Activated CD4-positive, alpha-beta T cell treated with anti-CD3 and anti-CD28 coated beads, Interleukin-2, amount 50 U/mL, for 48 hours (primary cell): ENCODE data around the gene FEM1B.

ENCODE experiments used
- DNase-seq, 2 experiments: peaks; one replicate each; pipeline ENCODE4 v3.0.0-alpha.2; 2020

FEM1B gene

DNA sequence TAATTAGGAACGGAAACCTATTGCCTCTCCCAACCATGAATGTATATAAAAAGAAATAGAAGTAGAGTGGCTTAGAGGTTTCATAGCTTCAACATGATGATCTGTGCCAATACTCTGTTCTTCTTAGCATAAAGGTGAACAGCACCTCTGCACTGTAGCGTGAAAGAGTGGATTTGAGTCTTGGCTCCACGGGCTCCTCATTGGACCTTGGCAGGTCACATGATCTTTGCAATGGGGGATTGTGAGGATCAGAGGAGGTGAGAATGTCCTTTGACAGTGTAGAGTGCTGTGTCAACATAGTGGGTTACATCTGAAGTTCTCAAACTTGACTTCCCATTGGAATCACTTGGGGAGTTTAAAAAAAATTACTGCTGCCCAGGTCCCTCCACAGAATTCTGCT lies 51.4 kb downstream of the FEM1B start:
- DNase-seq, result no peak

DNA sequence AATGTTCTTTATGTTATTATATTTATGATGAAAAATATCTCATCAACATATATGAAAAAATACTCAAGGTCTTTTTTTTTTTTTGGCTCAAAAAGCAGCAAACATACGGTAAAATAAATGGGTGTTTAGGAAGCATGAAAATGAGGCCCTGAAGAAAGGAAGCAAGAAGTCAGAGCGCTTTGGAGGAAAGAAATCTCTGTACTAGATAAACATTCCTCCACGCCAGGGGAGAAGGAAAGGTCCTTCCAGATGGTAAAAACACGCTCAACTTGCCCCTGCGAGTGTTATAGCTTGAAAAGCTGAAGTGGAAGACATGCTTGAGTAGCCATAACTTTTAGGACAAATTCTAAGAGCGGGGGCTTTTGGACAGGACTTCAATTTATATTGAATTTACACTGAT lies 52.9 kb downstream of the FEM1B start:
- DNase-seq, result no peak

GRCh38 chr15:68330901-68331300 lies 53.4 kb downstream of the FEM1B start:
- DNase-seq, result no peak

- DNase-seq, result no peak
These were observed 54.7 kb downstream of the FEM1B start for GRCh38 chr15:68332266-68332665.

GRCh38 chr15:68333775-68334470 lies 56.4 kb downstream of the FEM1B start:
- DNase-seq, result no peak

- no peak for DNase-seq
These were observed 57.1 kb downstream of the FEM1B start for GRCh38 chr15:68334661-68335124.

DNA sequence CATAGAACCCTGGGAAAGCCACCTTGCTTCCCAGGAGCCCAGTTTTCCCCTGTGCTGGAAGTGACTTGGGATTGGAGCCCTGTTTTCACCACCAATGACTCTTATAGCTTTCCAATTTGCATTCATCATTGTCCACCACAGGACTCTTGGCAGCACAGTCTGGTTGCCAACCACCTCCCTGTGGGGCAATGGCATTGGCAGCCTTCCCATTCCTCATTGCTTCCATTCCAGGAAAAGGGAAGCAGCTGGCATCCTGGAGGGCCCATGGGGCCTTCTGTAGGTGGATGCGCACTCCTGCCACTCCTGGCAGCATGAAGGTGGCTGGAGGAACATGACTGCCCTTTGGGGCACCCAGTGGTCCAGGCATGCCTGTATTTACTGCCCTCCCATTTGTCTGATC lies 57.7 kb downstream of the FEM1B start:
- DNase-seq, result no peak

DNA sequence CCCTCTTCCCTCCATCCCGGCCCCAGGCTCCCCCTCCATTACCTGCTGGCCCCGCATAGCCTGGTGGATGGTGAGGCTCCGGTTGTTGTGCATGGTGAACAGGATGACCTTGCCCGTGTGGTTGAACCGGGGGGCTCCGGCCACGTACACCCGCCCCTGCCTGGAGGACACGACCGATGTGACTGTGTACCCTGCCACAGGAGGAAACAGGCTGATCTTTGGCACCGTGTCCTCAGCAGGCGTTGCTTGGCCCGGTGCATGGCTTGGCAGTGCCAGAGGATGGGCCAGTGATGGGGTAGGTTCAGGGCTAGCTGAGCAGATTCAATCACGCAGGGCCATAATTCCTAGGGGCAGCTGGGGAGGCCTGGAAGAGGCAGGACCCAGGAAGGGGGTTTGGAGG lies 58.1 kb downstream of the FEM1B start:
- no peak for DNase-seq

GRCh38 chr15:68336516-68336915 lies 59.0 kb downstream of the FEM1B start:
- DNase-seq, result no peak

GRCh38 chr15:68337826-68338225 lies 60.3 kb downstream of the FEM1B start:
- DNase-seq, result no peak

GRCh38 chr15:68339481-68339880 lies 61.9 kb downstream of the FEM1B start:
- no peak for DNase-seq

GRCh38 chr15:68340726-68341671 lies 63.5 kb downstream of the FEM1B start:
- no peak for DNase-seq

GRCh38 chr15:68341760-68342725 lies 64.5 kb downstream of the FEM1B start:
- no peak for DNase-seq

DNA sequence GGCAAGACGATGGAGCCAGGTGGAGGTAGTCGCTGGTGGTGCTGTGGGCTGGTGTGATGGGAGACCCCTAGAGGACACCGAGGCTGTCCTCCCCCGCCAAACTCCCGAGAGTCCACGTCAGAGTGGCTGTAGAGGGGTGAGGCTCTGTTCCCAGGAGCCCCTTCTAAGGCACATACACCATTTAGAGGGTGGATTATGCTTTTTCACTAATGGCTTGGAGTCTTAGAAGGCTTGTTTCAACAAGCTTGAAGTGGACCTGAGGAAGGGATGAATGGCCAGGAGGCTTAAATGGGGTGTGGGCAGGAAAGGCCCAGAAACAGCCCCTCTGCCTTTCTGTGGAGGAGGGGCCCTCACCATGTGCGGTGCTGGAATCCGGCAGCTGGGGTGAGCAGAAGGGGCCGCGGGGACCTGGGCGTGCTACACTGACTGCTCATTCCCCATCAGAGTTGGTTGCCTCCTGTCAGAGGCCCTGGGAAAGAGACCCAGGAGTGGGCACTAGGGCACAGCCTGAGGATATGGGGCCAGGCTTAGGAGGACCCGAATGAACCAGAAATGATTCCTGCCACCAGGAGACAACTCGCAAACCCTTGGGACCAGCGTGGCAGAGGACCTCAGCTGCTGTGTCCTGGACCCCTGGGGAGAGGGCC lies 66.2 kb downstream of the FEM1B start:
- DNase-seq, result no peak

DNA sequence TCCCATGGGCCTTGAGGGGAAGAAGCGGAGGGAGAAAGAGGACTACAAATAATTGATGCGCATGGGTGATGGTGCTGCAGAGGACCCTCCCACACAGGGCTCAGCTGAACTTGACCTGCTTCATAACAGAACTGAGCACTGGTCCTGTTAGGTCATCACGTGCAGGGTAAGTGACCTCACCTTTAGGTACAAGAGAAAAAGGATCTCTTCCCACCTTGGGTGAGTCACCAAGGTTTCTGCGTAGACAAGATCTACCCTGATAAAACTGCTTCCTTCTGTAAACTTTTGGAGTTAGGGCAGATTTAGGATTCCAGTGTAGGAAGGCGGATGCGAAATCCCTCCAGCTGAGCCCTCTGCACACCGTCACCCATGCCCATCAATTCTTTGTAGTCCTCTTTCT lies 67.1 kb downstream of the FEM1B start:
- DNase-seq, result no peak
